Kasumi-1 (cell line): ENCODE measurements around the gene ABCE1.

ENCODE experiments used
- DNase-seq, 2 experiments: peaks; one replicate each; lab custom pipeline; 2025; lab: John Stamatoyannopoulos, UW

ABCE1 gene

DNA sequence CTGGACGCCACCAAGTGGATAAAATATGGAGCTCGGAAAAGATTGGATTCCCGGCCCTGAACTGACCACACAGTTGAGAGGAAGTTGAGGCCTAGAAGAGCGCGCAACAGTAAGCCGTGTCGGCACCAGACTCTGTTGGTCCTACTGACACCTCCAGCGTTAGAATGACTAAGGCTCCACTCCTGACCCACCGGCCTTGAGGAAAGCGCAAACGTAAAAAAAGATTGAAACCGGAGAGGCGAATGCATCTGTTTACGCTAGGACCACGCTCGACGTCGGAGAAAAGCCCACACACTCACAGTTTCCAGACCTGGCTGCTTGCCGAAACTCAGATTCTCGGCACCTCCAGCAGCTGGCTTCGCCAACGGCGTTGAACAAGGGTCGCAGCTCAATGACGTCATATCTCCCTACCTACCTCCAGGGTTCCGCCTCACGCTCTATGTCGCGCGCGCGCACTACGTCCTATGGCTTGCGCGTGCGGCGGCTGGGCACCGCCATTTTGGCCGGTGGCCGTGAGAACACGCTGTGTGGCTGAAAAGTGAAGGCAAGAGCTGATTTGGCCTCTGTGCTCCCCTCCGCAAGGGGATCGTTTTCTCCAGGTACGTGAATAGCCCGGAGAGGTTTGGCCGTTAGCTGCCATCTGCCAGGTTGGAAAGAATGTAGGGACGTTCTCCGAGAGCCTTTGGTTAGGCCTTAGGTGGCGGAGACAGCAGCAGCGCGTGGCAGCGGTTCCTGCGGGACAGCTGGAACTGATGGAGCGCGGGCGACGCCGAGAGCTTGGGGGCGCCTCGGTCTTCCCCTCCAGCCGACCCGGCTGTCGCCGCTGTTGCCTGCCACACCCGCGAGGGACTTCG is at the start of gene ABCE1, which contains the start of gene ANAPC10:
TSS of gene ABCE1 (plus strand) at position 491 of the 854 bp plus-strand sequence. CDS start 6,102 bp downstream, outside the sequence.
TSS of gene ANAPC10 (minus strand) at position 376 of the 854 bp plus-strand sequence. CDS start 2,097 bp downstream, outside the sequence.
- DNase-seq: peak; percentile 97 to 98

DNA sequence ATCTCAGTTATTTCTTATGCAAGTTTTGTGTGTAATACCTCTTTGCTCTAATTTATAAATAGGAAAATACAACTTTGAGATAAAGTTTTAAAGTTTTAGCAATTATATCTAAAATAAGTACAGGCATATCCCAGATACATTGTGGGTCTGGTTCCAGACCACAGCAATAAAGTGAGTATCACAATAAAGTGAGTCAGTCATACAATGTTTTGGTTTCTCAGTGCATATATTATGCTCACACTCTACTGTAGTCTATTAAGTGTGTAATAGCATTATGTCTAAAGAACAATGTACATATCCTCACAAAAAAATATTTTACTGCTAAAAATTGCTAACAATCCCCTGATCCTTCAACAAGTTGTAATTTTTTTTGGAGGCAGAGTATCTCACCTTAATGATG is 49.3 kb upstream of the ABCE1 start:
- no peak for DNase-seq

DNA sequence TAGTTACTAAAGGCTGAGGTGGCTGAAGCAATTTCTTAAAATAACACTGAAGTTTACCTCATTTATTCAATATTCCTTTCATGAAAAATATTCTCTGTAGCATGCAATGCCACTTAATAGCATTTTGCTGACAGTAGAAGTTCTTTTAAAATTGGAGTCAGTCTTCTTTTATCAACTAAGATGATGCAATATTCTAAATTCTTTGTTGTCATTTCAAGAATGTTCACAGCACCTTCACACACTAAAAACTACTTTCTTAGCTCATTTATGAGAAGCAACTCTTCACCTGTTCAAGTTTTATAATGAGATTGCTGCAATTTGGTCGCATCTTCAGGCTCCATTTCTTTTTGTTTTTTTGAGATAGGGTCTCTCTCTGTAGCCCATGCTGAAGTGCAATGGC is 48.9 kb upstream of the ABCE1 start:
- no peak for DNase-seq

DNA sequence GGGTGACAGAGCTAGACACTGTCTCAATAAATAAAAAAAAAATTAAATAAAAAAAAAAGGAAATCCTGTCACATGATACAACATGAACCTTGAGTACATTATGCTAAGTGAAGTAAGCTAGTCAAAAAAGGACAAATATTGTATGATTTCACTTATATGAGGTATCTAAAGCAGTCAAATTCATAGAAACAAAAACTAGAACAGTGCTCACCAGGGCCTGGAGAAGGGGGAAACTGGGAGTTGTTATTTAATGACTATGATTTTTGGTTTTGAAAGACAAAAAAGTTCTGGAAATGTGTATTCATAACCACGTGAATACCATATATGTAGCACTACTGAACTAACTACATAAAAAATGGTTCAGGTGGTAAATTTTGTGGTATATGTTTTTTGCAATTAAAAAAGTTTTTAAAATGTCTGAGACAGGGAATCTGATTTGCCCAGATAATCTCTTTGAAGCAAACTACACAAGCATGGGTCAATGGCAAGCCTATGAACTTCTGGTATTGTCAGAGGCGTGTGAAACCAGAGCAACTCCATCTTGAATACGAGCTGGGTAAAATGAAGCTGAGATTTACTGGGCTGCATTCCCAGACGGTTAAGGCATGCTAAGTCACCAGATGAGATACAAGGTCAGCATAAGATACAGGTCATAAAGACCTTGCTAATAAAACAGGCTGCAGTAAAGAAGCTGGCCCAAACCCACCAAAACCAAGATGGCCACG is 42.4 kb upstream of the ABCE1 start:
- DNase-seq: no peak

DNA sequence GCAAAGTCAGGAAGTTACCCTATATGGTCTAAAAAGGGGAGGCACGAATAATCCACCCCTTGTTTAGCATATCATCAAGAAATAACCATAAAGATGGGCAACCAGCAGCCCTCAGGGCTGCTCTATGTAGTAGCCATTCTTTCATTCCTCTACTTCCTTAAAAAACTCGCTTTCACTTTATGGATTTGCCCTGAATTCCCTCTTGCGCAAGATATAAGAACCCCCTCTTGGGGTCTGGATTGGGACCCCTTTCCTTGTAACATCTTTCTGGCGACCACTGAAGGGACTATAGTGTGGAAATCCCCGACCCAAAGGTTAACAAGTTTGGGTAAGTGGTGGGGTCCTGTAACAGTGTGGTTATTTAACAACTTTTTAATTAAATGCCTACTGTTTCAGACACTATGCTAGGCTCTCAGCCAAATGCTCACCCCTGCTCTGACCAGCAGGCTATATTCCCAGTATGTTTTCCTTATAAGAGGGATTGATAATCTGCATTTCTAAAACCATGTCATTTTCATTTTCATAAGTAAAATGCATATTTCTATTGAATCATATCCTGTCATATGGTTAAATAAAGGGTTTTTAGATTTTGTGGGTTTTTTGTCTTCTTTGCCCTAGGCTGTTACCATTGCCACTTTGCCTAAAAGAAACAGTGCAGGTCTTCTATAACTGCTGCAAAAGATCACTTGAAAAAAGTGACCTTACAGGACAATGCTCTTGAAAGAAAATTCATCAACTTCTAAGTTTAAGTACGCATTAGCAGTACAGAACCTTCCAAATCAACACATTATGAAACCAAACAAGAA is 41.6 kb upstream of the ABCE1 start:
- DNase-seq: no peak

DNA sequence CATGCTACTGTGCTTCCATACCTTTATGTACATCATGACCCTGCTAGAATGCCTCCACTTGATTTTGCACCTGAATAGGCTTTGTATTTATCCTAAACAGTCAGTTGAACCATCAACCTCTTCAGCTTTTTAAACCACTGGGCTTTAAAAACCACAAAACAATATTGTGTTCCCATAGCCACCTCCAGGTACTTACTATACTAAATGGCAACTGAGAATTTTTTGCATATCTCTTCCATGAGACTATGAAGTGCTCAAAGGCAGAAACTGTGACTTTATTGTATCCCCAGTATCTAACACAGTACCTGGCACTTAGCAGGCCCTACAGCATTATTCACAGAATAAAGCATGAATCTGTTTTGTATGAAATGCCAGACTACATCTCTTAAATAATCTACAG is 39.9 kb upstream of the ABCE1 start:
- DNase-seq: no peak

DNA sequence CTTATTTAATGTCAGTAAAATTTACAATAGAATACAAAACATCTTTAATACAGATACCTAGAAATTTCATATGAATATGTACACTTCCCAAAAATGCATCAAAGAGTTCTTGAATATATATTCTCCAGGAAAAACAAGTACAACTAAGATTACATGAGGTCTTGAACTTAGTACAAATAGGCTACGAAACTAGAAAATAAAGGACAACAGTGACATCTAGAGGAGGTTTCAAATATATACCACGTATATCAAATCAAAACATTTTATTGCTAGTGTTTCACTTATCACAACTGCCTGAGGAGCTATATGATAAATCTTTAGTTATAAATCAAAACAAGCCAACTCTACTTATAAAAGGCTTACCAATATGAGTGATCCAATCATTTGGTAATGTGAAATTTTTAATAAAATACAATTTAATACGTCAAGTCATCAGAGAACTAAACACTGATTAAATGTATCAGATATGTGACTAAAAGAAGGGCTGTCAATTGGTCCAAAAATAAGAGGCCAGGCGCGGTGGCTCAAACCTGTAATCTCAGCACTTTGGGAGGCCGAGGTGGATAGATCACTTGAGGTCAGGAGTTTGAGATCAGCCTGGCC is 36.7 kb upstream of the ABCE1 start:
- peak; percentile 82 to 93 for DNase-seq

DNA sequence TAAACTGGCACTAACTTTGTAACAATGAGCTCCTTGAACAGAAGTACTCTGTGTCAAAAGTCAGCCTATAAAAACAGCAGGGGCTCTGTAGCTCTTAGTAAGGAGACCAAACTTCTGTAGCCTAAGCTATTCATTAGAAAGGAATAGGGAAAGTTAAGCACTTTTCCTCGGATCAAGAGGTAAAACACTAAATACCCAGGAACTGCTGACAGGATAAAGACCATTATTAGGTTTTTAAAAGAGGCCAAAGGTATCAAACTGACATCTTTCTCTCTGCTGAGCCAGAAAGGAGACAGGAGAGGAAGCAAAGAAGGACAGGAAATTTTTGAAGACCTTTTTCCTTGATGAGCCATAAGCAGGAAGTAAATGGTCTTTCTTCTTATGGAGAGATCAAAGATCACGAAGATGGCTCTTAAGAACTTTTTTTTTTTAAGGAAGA is 32.0 kb upstream of the ABCE1 start:
- no peak for DNase-seq

DNA sequence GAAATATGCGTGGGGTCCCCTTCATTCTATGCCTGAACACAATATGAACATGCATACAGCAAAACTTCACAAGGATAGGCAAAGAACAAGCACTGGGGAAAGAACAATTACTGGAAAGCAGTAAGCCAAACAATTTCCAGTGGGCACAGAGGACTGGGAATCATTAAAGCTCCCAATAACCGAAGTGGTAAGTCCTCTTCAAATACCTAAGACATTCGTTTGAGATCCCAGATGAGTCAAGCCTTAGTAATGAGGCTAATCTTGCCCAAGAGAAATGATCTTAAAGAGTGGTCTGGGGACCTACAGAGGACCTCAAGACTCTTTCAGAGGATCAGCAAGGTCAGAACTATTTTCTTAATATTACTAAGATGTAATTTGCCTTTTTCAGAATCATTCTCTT is 28.8 kb upstream of the ABCE1 start:
- no peak for DNase-seq

DNA sequence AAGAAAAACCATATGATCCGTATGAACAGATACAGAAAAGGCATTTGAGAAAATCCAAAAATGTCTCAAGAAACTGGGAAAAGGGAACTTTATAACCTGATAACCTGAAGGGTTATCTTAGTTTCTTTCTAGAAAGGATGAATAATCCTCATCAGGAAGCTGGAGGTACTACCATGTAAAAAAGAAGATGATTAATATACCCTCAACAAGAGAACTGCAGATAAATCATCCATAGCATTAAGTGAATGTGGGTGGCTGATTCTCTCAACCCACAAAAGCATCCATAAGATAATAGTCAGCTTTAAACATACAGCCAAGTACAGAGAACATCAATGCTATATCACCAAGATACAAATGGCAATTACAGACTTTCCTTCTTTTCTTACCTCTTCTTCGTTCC is 26.6 kb upstream of the ABCE1 start:
- no peak for DNase-seq

DNA sequence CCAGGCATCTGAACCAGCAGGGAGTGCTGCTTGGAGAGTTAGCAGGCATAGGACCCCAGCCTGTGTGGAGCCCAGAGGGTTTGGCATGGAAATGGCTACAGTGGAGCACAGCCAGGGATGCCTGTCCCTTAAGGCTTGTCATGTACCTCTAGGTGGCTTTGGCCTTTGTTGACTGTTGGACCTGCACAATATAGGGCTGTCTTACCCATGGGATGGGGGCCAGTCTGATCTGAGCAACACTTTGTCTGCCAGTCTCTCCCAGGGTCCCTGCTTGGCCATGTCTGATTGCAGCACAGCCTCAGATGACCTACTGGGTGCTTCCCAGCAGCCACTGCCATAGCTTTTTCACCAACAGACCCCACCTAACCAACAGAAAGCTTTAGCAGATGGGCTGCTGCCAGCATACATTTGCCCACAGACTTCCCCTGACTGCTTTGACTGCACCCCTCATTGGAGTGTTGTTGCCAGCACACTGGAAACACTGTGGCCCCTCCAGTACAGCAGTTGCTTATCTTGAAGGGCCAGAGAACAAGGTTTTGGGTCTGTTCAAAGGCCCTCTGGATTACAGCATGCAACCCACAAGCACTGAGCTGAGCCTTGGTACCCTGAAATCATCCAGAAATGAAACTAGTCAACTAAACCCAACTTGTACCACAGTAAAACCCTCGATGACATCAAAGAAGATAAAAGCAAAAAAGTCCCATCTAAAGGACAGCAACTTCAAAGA is 22.2 kb upstream of the ABCE1 start:
- DNase-seq: no peak

DNA sequence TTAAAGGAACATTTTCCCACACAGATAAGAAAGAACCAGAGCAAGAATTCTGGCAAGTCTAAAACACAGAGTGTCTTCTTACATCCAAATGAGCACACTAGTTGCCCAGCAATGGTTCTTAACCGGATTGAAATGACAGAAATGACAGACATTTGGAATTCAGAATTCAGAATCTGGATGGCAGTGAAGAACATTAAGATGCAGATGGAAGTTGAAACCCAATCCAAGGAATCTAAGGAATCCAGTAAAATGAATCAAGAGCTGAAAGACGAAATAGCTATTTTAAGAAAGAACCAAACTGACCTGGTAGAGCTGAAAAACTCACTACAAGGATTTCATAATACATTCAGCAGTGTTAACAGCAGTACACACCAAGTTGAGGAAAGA is 21.6 kb upstream of the ABCE1 start:
- no peak for DNase-seq

DNA sequence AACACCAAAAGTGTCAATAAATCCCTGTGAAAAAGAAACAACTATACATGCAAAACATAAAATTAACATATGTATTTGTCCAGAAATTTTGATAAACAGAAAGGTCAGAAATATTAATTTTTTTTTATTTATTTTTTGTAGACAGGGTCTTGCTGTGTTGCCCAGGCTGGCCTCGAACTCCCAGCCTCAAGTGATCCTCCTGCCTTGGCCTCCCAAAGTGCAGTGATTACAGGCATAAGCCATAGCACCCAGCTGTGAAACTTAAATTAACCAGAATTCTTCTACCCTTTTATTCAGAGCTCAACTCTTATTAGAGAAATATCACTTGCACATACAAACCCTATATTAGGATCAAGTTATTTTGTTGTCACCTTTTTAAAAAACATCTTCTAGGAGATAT is 16.4 kb upstream of the ABCE1 start:
- DNase-seq: no peak

DNA sequence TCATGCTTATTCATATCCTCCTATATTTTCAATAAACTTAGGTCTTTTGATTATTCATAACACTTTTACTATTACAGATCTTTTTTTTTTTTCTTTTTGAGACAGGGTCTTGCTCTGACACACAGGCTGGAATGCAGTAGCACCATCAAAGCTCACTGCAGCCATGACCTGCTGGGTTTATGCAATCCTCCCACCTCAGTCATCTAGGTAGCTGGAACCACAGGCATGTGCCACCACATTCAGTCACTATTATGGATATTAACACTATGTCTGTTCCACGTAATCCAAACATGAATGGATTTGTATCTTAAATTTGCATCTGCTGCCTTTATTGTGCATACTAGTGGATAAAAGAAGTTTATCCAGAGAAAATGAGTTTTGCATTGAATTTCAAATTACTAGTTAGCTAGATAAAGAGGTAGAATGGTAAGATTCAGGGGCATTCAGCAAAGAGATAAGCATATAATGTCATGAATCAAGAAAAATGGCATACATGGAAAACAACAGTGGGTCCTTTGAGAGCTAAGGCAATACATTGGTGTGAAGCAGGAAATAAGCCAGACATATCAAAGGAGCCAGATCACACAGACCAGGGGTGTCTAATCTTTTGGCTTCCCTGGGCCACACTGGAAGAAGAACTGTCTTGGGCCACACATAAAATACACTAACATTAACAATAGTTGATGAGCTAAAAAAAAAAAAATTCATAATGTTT is 14.1 kb upstream of the ABCE1 start:
- no peak for DNase-seq

DNA sequence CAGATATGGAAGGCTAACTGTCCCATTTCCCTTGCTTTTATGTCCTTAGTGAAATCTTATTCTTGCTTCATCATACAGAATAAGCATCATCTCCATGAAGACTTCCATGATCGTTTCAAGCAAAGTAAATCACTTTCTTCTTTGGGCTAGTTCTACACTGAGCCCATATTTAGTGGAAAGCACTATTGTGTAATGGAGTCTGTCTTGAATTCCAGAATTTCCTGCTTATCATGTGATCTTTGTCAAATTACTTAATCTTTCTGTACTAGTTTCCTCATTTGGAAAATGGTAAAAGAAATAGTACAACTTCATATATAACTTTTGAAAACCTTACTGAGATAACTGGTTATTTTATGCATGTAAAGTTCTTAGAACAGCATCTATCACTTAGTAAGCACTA is 7.7 kb upstream of the ABCE1 start:
- no peak for DNase-seq

DNA sequence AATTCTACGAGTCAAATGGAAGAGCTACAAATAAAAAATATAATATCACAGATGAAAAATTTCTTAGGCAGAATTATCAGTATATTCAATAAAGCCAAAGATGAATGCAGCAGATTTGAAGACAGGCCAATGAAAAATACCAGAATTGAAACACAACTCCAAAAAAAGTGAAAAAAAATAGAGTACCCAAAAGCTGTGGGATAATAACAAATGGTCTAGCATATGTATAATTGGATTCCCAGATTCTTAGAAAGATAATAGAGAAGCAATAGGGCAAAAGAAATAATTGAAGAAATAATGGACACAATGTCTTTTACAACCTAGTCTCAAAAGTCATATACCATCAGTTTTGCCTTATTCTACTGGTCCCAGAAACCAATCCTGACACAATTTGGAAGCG is 4.5 kb upstream of the ABCE1 start:
- no peak for DNase-seq

DNA sequence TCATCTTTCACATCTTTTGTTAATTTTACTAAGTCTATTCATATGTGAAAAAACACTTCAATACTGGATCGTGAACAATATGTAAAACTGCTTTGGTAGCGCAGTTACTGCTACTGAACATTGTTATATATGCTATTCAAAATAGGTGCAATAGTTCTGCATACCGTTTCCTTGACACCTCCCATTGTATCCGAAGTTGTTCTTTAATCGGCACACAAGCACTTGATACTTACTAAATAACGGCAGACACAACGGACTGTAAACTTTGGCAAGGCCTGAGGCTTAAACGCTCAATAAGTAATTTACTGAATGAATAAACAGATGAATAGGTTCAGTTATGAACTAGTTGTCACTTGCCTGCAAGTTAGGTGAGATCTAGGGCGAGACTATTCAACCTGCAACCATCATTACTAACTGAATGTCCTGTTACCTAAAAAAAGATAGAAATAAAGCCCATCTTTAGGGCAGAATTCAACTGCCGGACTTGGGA is 735 bp upstream of the ABCE1 start:
- DNase-seq: peak in 1 of 2 experiments; percentile 41

DNA sequence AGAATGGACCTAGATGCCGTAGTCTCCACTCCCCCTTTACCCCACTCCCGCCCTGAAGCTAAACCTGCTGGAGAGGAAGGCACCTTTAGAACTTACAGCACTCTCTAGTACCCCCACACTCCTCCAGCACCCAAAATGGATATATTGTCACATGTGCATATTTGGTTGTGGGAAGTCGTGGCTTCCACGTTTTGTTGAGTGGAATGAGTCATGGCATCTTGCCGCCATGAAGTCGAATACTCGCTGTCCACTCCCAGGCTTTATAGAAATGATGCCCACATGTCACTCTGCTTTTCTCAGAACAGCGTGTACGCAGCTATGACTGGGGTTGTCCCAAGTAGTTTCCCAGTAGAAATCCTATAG is 545 bp downstream of the ABCE1 start:
- DNase-seq: peak; percentile 26 to 43

DNA sequence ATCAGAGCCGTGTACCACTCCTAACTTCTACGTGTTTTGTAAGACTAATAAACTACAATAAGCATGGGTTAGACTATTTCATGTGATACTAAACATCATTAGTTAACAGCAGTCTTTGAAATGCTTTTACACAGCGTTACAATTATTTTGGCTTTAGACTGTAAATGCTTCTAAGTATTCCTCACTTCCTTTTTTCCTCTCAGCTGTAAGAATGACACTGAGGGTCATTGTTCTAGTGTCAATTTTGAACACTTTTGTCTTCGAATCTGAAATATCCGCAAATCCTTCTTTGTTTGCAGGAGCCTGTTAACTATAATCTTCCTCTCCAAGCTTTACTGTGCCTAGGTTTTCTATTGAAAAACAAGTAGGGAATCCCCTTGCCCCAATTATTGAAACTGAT is 1.5 kb downstream of the ABCE1 start:
- DNase-seq: peak in 1 of 2 experiments; percentile 57

DNA sequence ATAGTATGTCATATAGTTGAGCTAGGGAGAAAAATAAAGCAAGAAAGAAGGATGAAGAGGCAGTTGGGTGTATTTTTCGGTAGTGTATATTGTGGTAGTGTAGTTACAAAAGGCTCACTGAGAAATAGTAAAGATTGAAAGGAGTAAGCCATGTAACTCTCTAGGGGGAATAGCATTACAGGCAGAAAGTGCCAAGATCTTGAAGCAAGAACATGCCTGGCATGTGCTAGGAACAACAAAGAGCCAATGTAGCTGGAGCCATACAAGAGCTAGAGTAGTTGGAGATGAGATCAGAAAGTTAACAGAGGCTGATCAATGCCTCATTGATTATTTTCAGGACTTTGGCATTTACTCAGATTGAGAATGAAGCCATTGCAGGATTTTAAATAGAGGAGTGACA is 3.0 kb downstream of the ABCE1 start:
- DNase-seq: no peak
